Activated naive CD8-positive, alpha-beta T cell treated with anti-CD3 and anti-CD28 coated beads for 36 hours (primary cell): Measurements from ENCODE around the gene DRAP1. TPM values are rescaled to one million over a fixed set of nuclear protein-coding genes. Genes with fewer than 3 reads are reported as not detected.

Experiments
- total RNA-seq, 2 experiments: library from RNA; stranded (reverse); gene quantifications; one replicate each; pipeline ENCODE4 v1.2.3, GENCODE V29; 2021

The DRAP1 gene
- total RNA-seq, 2 experiments from 2014 or later = 108 to 109 TPM

Other genes with a start within 250 kb of the DRAP1 start
- gene KAT5, start 207.2 kb upstream of the DRAP1 start, total RNA-seq = 10 to 100 TPM; 65.0 to 65.4 TPM
- 100 to 1,000 TPM; 104 to 108 TPM for gene RNASEH2C, start 198.6 kb upstream of the DRAP1 start, total RNA-seq
- 10 to 100 TPM; 20.4 to 20.6 TPM for gene AP5B1, start 138.4 kb upstream of the DRAP1 start, total RNA-seq
- gene OVOL1, start 132.4 kb upstream of the DRAP1 start, total RNA-seq = under 1 TPM; 0.42 to 0.45 TPM
- 1 to 10 TPM; 2.4 to 3.3 TPM for gene SNX32, start 85.5 kb upstream of the DRAP1 start, total RNA-seq
- gene CFL1, start 61.2 kb upstream of the DRAP1 start, total RNA-seq = 1,000 to 10,000 TPM; 1,050 to 1,075 TPM
- 10 to 100 TPM; 64.0 to 67.4 TPM for gene MUS81, start 59.0 kb upstream of the DRAP1 start, total RNA-seq
- 1 to 10 TPM; 8.5 to 8.9 TPM for gene EFEMP2, start 46.6 kb upstream of the DRAP1 start, total RNA-seq
- 10 to 100 TPM; 39.3 to 41.5 TPM for gene CTSW, start 39.6 kb upstream of the DRAP1 start, total RNA-seq
- 100 to 1,000 TPM; 113 to 114 TPM for gene FIBP, start 31.0 kb upstream of the DRAP1 start, total RNA-seq
- 10 to 100 TPM; 78.5 to 81.3 TPM for gene CCDC85B, start 28.8 kb upstream of the DRAP1 start, total RNA-seq
- gene FOSL1, start 19.0 kb upstream of the DRAP1 start, total RNA-seq = 10 to 100 TPM; 15.8 to 16.0 TPM
- 10 to 100 TPM; 16.8 to 16.9 TPM for gene C11orf68, start 364 bp upstream of the DRAP1 start, total RNA-seq
- gene TSGA10IP, start 26.1 kb downstream of the DRAP1 start, total RNA-seq = not detected
- gene SART1, start 42.3 kb downstream of the DRAP1 start, total RNA-seq = 10 to 100 TPM; 59.6 to 62.6 TPM
- 10 to 100 TPM; 56.8 to 63.7 TPM for gene EIF1AD, start 82.7 kb downstream of the DRAP1 start, total RNA-seq
- 100 to 1,000 TPM; 253 to 277 TPM for gene BANF1, start 83.1 kb downstream of the DRAP1 start, total RNA-seq
- gene CST6, start 92.6 kb downstream of the DRAP1 start, total RNA-seq = not detected
- not detected for gene CATSPER1, start 107.1 kb downstream of the DRAP1 start, total RNA-seq
- under 1 TPM; 0.70 to 0.95 TPM for gene GAL3ST3, start 129.7 kb downstream of the DRAP1 start, total RNA-seq
- gene SF3B2, start 132.9 kb downstream of the DRAP1 start, total RNA-seq = 100 to 1,000 TPM; 268 TPM
- 10 to 100 TPM; 58.4 to 61.4 TPM for gene PACS1, start 150.8 kb downstream of the DRAP1 start, total RNA-seq